ENCODE results near the gene SIX2. TPM values are rescaled to one million over a fixed set of nuclear protein-coding genes. Genes with fewer than 3 reads are reported as not detected.

Gene SIX2
- total RNA-seq, 2 experiments from 2014 or later = not detected

- no peak for DNase-seq (ENCODE audit: low spot score)
- intact Hi-C loops (cut with micrococcal nuclease; ENCODE audit: unreplicated experiment) = no loop called here
- Histone ChIP-seq H3K9me3 (ENCODE audit: low read length) (no peaks in the 10 kb centered on the region), H3K36me3 (ENCODE audit: insufficient read depth, low read length) (no peaks in the 10 kb centered on the region), H3K4me1 (ENCODE audit: insufficient read depth, low read length, poor library complexity, severe bottlenecking) (peaks cover 12% of the 10 kb centered on the region), H3K27ac (ENCODE audit: low read depth, low read length, poor library complexity, severe bottlenecking) (no peak overlapping the region), H3K4me3 (ENCODE audit: low read depth, low read length, poor library complexity, severe bottlenecking) (no peak overlapping the region), H2AFZ (ENCODE audit: low read length) (no peak overlapping the region), H4K20me1 (ENCODE audit: insufficient read depth, low read length) (no peaks in the 10 kb centered on the region), H3K9me2 (ENCODE audit: insufficient read depth, low read length) (no peaks in the 10 kb centered on the region), H3K4me2 (ENCODE audit: low read length) (no peak overlapping the region), H3K79me2 (ENCODE audit: insufficient read depth, low read depth, low read length) (no peaks in the 10 kb centered on the region)
- ChIA-PET CTCF (ENCODE audit: unreplicated experiment) (interaction anchor here (0.9 kb wide), 1 partner anchor 201 kb away, joined by 3 read pairs; no protein-coding TSS in a partner anchor), POLR2A (interaction anchor here (0.9 to 1.2 kb wide), 2 partner anchors 198 to 470 kb away, joined by 4 read pairs; no protein-coding TSS in a partner anchor)
- no peak for TF ChIP-seq EZH2phosphoT487 (IDR thresholded peaks at IDR 0.05; ENCODE audit: borderline replicate concordance, low read depth, low read length)
- TF ChIP-seq CTCF (conservative IDR thresholded peaks at IDR 0.05; ENCODE audit: low read length) = no peak
- no TSS peak for BruUV-seq (replicated peaks)
These were observed 14.8 kb upstream of the SIX2 start for GRCh38 chr2:45024097-45024496.

GRCh38 chr2:45020439-45020838 is 11.2 kb upstream of the SIX2 start:
- ChIA-PET CTCF (ENCODE audit: unreplicated experiment) (no interaction called here), POLR2A (interaction anchor here (0.6 kb wide), 1 partner anchor 157 kb away, joined by 7 read pairs; no protein-coding TSS in a partner anchor)
- intact Hi-C loops (cut with micrococcal nuclease; ENCODE audit: unreplicated experiment) = no loop called here
- Histone ChIP-seq H4K20me1 (ENCODE audit: insufficient read depth, low read length) (no peaks in the 10 kb centered on the region), H3K4me1 (ENCODE audit: insufficient read depth, low read length, poor library complexity, severe bottlenecking) (peaks cover 12% of the 10 kb centered on the region), H3K79me2 (ENCODE audit: insufficient read depth, low read depth, low read length) (no peaks in the 10 kb centered on the region), H3K9me2 (ENCODE audit: insufficient read depth, low read length) (no peaks in the 10 kb centered on the region), H3K9me3 (ENCODE audit: low read length) (no peaks in the 10 kb centered on the region), H3K36me3 (ENCODE audit: insufficient read depth, low read length) (no peaks in the 10 kb centered on the region), H2AFZ (ENCODE audit: low read length) (no peak overlapping the region), H3K4me3 (ENCODE audit: low read depth, low read length, poor library complexity, severe bottlenecking) (no peak overlapping the region), H3K4me2 (ENCODE audit: low read length) (no peak overlapping the region), H3K27ac (ENCODE audit: low read depth, low read length, poor library complexity, severe bottlenecking) (no peak overlapping the region)
- DNase-seq (ENCODE audit: low spot score) = no peak
- BruUV-seq (replicated peaks) = no TSS peak
- no peak for TF ChIP-seq EZH2phosphoT487 (IDR thresholded peaks at IDR 0.05; ENCODE audit: borderline replicate concordance, low read depth, low read length)
- TF ChIP-seq CTCF (conservative IDR thresholded peaks at IDR 0.05; ENCODE audit: low read length) = no peak

GRCh38 chr2:45018023-45018422 is 8.8 kb upstream of the SIX2 start:
- no peak overlapping the region for H2AFZ ChIP-seq (ENCODE audit: low read length)
- POLR2A ChIA-PET = interaction anchor here (0.5 kb wide), 1 partner anchor 210 kb away, joined by 3 read pairs; no protein-coding TSS in a partner anchor
- H3K4me1 ChIP-seq (ENCODE audit: insufficient read depth, low read length, poor library complexity, severe bottlenecking) = no peaks in the 10 kb centered on the region
- H3K36me3 ChIP-seq (ENCODE audit: insufficient read depth, low read length) = no peaks in the 10 kb centered on the region
- intact Hi-C loops (cut with micrococcal nuclease; ENCODE audit: unreplicated experiment) = no loop called here
- no peaks in the 10 kb centered on the region for H4K20me1 ChIP-seq (ENCODE audit: insufficient read depth, low read length)
- no peaks in the 10 kb centered on the region for H3K79me2 ChIP-seq (ENCODE audit: insufficient read depth, low read depth, low read length)
- no peaks in the 10 kb centered on the region for H3K9me3 ChIP-seq (ENCODE audit: low read length)
- no TSS peak for BruUV-seq (replicated peaks)
- no peak for DNase-seq (ENCODE audit: low spot score)
- CTCF ChIA-PET (ENCODE audit: unreplicated experiment) = no interaction called here
- no peak overlapping the region for H3K4me2 ChIP-seq (ENCODE audit: low read length)
- H3K27ac ChIP-seq (ENCODE audit: low read depth, low read length, poor library complexity, severe bottlenecking) = no peak overlapping the region
- no peak overlapping the region for H3K4me3 ChIP-seq (ENCODE audit: low read depth, low read length, poor library complexity, severe bottlenecking)
- TF ChIP-seq EZH2phosphoT487 (IDR thresholded peaks at IDR 0.05; ENCODE audit: borderline replicate concordance, low read depth, low read length) (no peak), CTCF (conservative IDR thresholded peaks at IDR 0.05; ENCODE audit: low read length) (no peak)
- no peaks in the 10 kb centered on the region for H3K9me2 ChIP-seq (ENCODE audit: insufficient read depth, low read length)
